ENCODE results near the gene FLYWCH1.

DNA sequence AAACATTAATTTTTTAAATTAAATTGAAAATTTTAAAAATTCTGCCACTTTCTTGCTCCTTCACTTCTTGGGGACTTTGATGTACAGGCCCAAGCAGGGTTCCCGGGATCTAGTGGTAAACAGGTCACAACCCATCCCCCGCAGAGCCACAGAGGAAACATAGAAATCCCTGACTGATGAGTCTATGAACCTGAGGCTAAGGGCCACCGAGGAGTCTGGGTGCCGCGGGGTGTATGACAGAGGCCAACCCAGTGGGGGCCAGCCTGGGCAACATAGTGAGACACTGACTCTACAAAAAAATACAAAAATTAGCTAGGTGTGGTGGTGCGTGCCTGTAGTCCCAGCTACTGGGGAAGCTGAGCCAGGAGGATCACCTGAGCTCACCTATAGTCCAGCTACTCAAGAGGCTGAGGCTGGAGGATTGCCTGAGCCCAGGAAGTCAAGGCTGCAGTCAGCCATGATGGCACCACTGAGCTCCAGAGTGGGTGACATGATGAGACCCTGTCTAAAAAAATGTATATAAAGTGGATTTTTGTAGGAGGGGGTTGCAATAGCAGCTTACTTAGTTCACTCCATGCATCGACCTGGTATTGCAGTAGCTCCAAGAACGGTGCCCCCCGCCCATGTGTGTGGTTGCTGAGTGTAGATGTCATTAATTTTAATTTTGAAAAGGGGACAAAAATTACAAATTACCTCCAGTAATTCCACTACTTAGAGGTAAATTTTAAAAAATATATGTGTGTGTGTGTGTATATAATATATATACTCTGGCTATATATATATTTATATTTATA, 9.2 kb upstream of the FLYWCH1 start:
- TF ChIP-seq FOXA1 (IDR thresholded peaks at IDR 0.05) (no peak), SP1 (IDR thresholded peaks at IDR 0.05) (no peak), FOXM1 (IDR thresholded peaks at IDR 0.05; ENCODE audit: borderline replicate concordance) (no peak), L3MBTL2 (conservative IDR thresholded peaks at IDR 0.05) (no peak), BHLHE40 (IDR thresholded peaks at IDR 0.05; ENCODE audit: borderline replicate concordance) (no peak), HDGF (IDR thresholded peaks at IDR 0.05; ENCODE audit: borderline replicate concordance) (no peak), TARDBP (IDR thresholded peaks at IDR 0.05) (no peak), FOXK2 (IDR thresholded peaks at IDR 0.05) (no peak), CTBP1 (IDR thresholded peaks at IDR 0.05; ENCODE audit: borderline replicate concordance) (no peak), ELF4 (IDR thresholded peaks at IDR 0.05) (no peak)
